K562 (cell line): ENCODE results near the gene S100G. TPM values are rescaled to one million over a fixed set of nuclear protein-coding genes. Genes with fewer than 3 reads are reported as not detected.

ENCODE experiments used
- CHD2 ChIP-seq: IDR thresholded peaks from 2 replicates; pipeline ENCODE4 v1.6.1; 2011; ENCODE audit warnings: low read depth, low read length
- HEY1 ChIP-seq: fragments of 250-450 bp; sonication (Bioruptor Pico); IDR thresholded peaks from 2 replicates; pipeline ENCODE4 v1.5.0; 2020; ENCODE audit warnings: mild to moderate bottlenecking, moderate library complexity, borderline replicate concordance
- JUND ChIP-seq, 2 experiments: IDR thresholded peaks; 2 replicates in 1 of 2; 3 replicates in 1 of 2; pipeline ENCODE4 v1.6.1; 2011; ENCODE audit warnings: borderline replicate concordance in 2 of 2, low read depth in 2 of 2, low read length in 2 of 2, improper control_type of control experiment in 1 of 2, missing biosample characterization in 1 of 2, missing genetic modification characterization in 1 of 2, missing genetic modification reagents in 1 of 2
- MAFG ChIP-seq: fragments of 450-650 bp; conservative IDR thresholded peaks from 2 replicates; pipeline ENCODE4 v1.6.1; 2016; ENCODE audit warnings: missing genetic modification characterization, missing compliant biosample characterization
- POLR2H ChIP-seq: IDR thresholded peaks from 2 replicates; pipeline ENCODE4 v1.6.1; 2016; ENCODE audit warnings: missing genetic modification characterization, low read depth, mild to moderate bottlenecking, control low read depth, missing compliant biosample characterization, moderate library complexity
- RAD51 ChIP-seq: fragments of 450-650 bp; IDR thresholded peaks from 2 replicates; pipeline ENCODE4 v1.7.1; 2016; ENCODE audit warnings: low read depth, mild to moderate bottlenecking, borderline replicate concordance
- RFX1 ChIP-seq: fragments of 450-650 bp; IDR thresholded peaks from 2 replicates; pipeline ENCODE4 v1.6.1; 2016; ENCODE audit warnings: mild to moderate bottlenecking, moderate library complexity
- SMAD2 ChIP-seq: fragments of 150-350 bp; IDR thresholded peaks from 2 replicates; pipeline ENCODE4 v1.6.1; 2014; ENCODE audit warnings: low read depth, mild to moderate bottlenecking, low read length
- TAF9B ChIP-seq: fragments of 450-650 bp; IDR thresholded peaks from 2 replicates; pipeline ENCODE4 v1.6.1; 2018; ENCODE audit warnings: mild to moderate bottlenecking; ENCODE audit not compliant: partially characterized antibody
- ZNF444 ChIP-seq: fragments of 250-450 bp; sonication (Bioruptor Pico); IDR thresholded peaks from 2 replicates; pipeline ENCODE4 v1.4.0; 2020; ENCODE audit warnings: mild to moderate bottlenecking, moderate library complexity
- ZNF77 ChIP-seq: fragments of 250-450 bp; sonication (Bioruptor Pico); IDR thresholded peaks from 2 replicates; pipeline ENCODE4 v1.5.0; 2020
- polyA plus RNA-seq, 8 experiments: library from polyadenylated mRNA; depleted of rRNA in 4 of 8; stranded (reverse) in 5 of 8; unstranded in 3 of 8; fragments of >200 nt; fragmentation: Nextera tagmentation in 2 of 8; fragmentation: Illumina TruSeq in 1 of 8; extraction: Ambion mirVana in 2 of 8; extraction: Trizol in 1 of 8; gene quantifications; 2 replicates each; pipeline versions ENCODE4 v1.2.1 to v1.2.3, GENCODE V29; 2011 to 2014; ENCODE audit warnings: inconsistent platforms in 1 of 8, missing spikeins in 1 of 8
- total RNA-seq, 7 experiments: library from RNA; depleted of rRNA in 6 of 7; stranded (reverse); fragments of >200 nt in 6 of 7; fragmentation: Illumina TruSeq in 2 of 7; extraction: Trizol in 2 of 7; gene quantifications; 2 replicates each; pipeline versions ENCODE4 v1.2.1 to v1.2.3, GENCODE V29; 2011 to 2021; ENCODE audit warnings: low replicate concordance in 1 of 7
- TF ChIP-seq, protein P1 (sequence below): IDR thresholded peaks from 2 replicates; pipeline ENCODE4 v1.6.1; 2011; ENCODE audit not compliant: insufficient read length; ENCODE audit errors: extremely low read depth
- TF ChIP-seq, protein P2 (sequence below): fragments of 450-650 bp; IDR thresholded peaks from 2 replicates; pipeline ENCODE4 v1.6.1; 2016; ENCODE audit warnings: mild to moderate bottlenecking, moderate library complexity
- TF ChIP-seq, protein P3 (sequence below): fragments of 250-450 bp; sonication (Bioruptor Pico); IDR thresholded peaks from 2 replicates; pipeline ENCODE4 v1.8.0; 2022; ENCODE audit warnings: moderate library complexity, mild to moderate bottlenecking, inconsistent platforms
- TF ChIP-seq, protein P4 (sequence below): fragments of 250-450 bp; sonication (Bioruptor Pico); IDR thresholded peaks from 2 replicates; pipeline ENCODE4 v1.6.1; 2021; ENCODE audit warnings: mild to moderate bottlenecking

Gene S100G
- total and polyA plus RNA-seq, 9 of the 15 experiments (the other 6 are each of a cell fraction or from before 2014, with no cell fraction given), result not detected

DNA sequence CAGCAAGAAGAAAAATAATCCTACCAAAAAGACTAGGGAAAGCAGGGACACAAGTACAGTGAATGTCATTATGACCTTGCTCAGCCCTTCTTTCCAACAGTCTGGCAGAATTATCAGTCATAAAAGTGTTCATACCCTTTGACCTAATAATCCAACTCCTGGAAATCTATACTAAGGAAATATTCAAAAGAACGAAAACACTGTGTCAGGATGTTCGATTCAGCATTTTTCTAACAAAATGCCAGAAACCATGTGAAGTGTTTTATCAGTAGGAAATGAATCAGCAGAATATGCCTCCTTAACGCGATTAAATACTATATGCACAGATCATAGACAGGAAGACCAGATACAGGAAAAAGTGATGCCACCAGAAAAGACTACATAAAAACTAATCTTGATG, 16.2 kb upstream of the S100G start (continued):
- TF ChIP-seq, protein P1, sequence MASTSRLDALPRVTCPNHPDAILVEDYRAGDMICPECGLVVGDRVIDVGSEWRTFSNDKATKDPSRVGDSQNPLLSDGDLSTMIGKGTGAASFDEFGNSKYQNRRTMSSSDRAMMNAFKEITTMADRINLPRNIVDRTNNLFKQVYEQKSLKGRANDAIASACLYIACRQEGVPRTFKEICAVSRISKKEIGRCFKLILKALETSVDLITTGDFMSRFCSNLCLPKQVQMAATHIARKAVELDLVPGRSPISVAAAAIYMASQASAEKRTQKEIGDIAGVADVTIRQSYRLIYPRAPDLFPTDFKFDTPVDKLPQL, result no peak
- TF ChIP-seq ZNF77 (CRISPR knock-in tag), result no peak
- TF ChIP-seq SMAD2, result no peak
- TF ChIP-seq, protein P2, sequence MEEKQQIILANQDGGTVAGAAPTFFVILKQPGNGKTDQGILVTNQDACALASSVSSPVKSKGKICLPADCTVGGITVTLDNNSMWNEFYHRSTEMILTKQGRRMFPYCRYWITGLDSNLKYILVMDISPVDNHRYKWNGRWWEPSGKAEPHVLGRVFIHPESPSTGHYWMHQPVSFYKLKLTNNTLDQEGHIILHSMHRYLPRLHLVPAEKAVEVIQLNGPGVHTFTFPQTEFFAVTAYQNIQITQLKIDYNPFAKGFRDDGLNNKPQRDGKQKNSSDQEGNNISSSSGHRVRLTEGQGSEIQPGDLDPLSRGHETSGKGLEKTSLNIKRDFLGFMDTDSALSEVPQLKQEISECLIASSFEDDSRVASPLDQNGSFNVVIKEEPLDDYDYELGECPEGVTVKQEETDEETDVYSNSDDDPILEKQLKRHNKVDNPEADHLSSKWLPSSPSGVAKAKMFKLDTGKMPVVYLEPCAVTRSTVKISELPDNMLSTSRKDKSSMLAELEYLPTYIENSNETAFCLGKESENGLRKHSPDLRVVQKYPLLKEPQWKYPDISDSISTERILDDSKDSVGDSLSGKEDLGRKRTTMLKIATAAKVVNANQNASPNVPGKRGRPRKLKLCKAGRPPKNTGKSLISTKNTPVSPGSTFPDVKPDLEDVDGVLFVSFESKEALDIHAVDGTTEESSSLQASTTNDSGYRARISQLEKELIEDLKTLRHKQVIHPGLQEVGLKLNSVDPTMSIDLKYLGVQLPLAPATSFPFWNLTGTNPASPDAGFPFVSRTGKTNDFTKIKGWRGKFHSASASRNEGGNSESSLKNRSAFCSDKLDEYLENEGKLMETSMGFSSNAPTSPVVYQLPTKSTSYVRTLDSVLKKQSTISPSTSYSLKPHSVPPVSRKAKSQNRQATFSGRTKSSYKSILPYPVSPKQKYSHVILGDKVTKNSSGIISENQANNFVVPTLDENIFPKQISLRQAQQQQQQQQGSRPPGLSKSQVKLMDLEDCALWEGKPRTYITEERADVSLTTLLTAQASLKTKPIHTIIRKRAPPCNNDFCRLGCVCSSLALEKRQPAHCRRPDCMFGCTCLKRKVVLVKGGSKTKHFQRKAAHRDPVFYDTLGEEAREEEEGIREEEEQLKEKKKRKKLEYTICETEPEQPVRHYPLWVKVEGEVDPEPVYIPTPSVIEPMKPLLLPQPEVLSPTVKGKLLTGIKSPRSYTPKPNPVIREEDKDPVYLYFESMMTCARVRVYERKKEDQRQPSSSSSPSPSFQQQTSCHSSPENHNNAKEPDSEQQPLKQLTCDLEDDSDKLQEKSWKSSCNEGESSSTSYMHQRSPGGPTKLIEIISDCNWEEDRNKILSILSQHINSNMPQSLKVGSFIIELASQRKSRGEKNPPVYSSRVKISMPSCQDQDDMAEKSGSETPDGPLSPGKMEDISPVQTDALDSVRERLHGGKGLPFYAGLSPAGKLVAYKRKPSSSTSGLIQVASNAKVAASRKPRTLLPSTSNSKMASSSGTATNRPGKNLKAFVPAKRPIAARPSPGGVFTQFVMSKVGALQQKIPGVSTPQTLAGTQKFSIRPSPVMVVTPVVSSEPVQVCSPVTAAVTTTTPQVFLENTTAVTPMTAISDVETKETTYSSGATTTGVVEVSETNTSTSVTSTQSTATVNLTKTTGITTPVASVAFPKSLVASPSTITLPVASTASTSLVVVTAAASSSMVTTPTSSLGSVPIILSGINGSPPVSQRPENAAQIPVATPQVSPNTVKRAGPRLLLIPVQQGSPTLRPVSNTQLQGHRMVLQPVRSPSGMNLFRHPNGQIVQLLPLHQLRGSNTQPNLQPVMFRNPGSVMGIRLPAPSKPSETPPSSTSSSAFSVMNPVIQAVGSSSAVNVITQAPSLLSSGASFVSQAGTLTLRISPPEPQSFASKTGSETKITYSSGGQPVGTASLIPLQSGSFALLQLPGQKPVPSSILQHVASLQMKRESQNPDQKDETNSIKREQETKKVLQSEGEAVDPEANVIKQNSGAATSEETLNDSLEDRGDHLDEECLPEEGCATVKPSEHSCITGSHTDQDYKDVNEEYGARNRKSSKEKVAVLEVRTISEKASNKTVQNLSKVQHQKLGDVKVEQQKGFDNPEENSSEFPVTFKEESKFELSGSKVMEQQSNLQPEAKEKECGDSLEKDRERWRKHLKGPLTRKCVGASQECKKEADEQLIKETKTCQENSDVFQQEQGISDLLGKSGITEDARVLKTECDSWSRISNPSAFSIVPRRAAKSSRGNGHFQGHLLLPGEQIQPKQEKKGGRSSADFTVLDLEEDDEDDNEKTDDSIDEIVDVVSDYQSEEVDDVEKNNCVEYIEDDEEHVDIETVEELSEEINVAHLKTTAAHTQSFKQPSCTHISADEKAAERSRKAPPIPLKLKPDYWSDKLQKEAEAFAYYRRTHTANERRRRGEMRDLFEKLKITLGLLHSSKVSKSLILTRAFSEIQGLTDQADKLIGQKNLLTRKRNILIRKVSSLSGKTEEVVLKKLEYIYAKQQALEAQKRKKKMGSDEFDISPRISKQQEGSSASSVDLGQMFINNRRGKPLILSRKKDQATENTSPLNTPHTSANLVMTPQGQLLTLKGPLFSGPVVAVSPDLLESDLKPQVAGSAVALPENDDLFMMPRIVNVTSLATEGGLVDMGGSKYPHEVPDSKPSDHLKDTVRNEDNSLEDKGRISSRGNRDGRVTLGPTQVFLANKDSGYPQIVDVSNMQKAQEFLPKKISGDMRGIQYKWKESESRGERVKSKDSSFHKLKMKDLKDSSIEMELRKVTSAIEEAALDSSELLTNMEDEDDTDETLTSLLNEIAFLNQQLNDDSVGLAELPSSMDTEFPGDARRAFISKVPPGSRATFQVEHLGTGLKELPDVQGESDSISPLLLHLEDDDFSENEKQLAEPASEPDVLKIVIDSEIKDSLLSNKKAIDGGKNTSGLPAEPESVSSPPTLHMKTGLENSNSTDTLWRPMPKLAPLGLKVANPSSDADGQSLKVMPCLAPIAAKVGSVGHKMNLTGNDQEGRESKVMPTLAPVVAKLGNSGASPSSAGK, result no peak
- TF ChIP-seq RAD51, result no peak
- peak; percentile 32; the same call in 1 of the 2 replicates for TF ChIP-seq JUND (IDR thresholded peaks at IDR 0.05; ENCODE audit: borderline replicate concordance, low read depth, low read length)
- TF ChIP-seq JUND (tag; IDR thresholded peaks at IDR 0.05; ENCODE audit: borderline replicate concordance, low read depth, low read length), result no peak
- TF ChIP-seq, protein P3, sequence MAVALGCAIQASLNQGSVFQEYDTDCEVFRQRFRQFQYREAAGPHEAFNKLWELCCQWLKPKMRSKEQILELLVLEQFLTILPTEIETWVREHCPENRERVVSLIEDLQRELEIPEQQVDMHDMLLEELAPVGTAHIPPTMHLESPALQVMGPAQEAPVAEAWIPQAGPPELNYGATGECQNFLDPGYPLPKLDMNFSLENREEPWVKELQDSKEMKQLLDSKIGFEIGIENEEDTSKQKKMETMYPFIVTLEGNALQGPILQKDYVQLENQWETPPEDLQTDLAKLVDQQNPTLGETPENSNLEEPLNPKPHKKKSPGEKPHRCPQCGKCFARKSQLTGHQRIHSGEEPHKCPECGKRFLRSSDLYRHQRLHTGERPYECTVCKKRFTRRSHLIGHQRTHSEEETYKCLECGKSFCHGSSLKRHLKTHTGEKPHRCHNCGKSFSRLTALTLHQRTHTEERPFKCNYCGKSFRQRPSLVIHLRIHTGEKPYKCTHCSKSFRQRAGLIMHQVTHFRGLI, result no peak
- 0 out of 2 replicates have a peak, but pooled peaks have one; percentile 42 for TF ChIP-seq POLR2H (tag)
- TF ChIP-seq CHD2, result no peak
- TF ChIP-seq MAFG, result peak; percentile 94
- TF ChIP-seq, protein P4, sequence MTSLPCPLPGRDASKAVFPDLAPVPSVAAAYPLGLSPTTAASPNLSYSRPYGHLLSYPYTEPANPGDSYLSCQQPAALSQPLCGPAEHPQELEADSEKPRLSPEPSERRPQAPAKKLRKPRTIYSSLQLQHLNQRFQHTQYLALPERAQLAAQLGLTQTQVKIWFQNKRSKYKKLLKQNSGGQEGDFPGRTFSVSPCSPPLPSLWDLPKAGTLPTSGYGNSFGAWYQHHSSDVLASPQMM (CRISPR knock-in tag), result no peak
- TF ChIP-seq ZNF444 (CRISPR knock-in tag), result no peak
- TF ChIP-seq RFX1, result no peak
- TF ChIP-seq HEY1, result no peak
- peak; percentile 46 for TF ChIP-seq TAF9B
